B cell (primary cell): ENCODE measurements around the gene CTDSP2. TPM values are rescaled to one million over a fixed set of nuclear protein-coding genes. Genes with fewer than 3 reads are reported as not detected.

ENCODE experiments used
- ATAC-seq: fragments of 200-7000 bp; cut with Tn5 transposase; one replicate; pipeline ENCODE4 v1.10.0; 2021; ENCODE audit warnings: low read depth, mild to moderate bottlenecking, moderate number of reproducible peaks, moderate library complexity
- CTCF ChIA-PET: fragments of 350-600 bp; sonication (Branson Sonifier 250); formaldehyde crosslinking; loops from one replicate; lab custom pipeline; 2021; ENCODE audit warnings: antibody characterized with exemption, inconsistent platforms; lab: Charles Lee
- POLR2A ChIA-PET: fragments of 350-600 bp; sonication (Branson Sonifier 250); formaldehyde crosslinking; loops from one replicate; lab custom pipeline; 2021; ENCODE audit warnings: antibody characterized with exemption; lab: Charles Lee
- DNase-seq: peaks from one replicate; pipeline ENCODE4 v3.0.0; 2013
- H2AFZ ChIP-seq: 2 replicates; pipeline ENCODE4 v1.6.1; 2012; ENCODE audit warnings: mild to moderate bottlenecking, low read depth, low read length; ENCODE audit not compliant: insufficient read depth, poor library complexity, severe bottlenecking
- H3K27ac ChIP-seq, 2 donors: 1 replicate in 1 of 2; 2 replicates in 1 of 2; pipeline ENCODE4 v1.5.1; 2012 to 2013; ENCODE audit warnings: low read length in 2 of 2, mild to moderate bottlenecking in 2 of 2, moderate library complexity in 1 of 2
- H3K27me3 ChIP-seq, 4 experiments: fragments of 200-600 bp in 1 of 4; sonication (generic) in 1 of 4; replicated peaks in 1 of 4; 1 replicate in 2 of 4; 2 replicates in 2 of 4; pipeline versions ENCODE4 v1.6.1 to v1.7.0; 2013 to 2016; ENCODE audit warnings: low read length in 3 of 4, mild to moderate bottlenecking in 2 of 4, mixed read lengths in 1 of 4, moderate library complexity in 1 of 4; ENCODE audit not compliant: insufficient read depth in 4 of 4, control insufficient read depth in 3 of 4; ENCODE audit errors: control extremely low read depth in 1 of 4
- H3K36me3 ChIP-seq, 2 experiments: replicated peaks in 1 of 2; 1 replicate in 1 of 2; 2 replicates in 1 of 2; pipeline versions ENCODE4 v1.6.1 to v1.7.1; 2013; ENCODE audit warnings: low read length in 1 of 2; ENCODE audit not compliant: insufficient read depth in 2 of 2, control insufficient read depth in 1 of 2; ENCODE audit errors: control extremely low read depth in 1 of 2, extremely low read depth in 1 of 2
- H3K4me1 ChIP-seq, 2 donors: fragments of 200-600 bp in 1 of 2; sonication (generic) in 1 of 2; 1 replicate in 1 of 2; 2 replicates in 1 of 2; pipeline versions ENCODE4 v1.5.1 to v1.6.1; 2013 to 2017; ENCODE audit warnings: low read length in 2 of 2; ENCODE audit not compliant: control insufficient read depth in 2 of 2, insufficient read depth in 2 of 2
- H3K4me2 ChIP-seq: replicated peaks from 2 replicates; pipeline ENCODE3; 2012; ENCODE audit warnings: mild to moderate bottlenecking, low read depth, low read length; ENCODE audit not compliant: poor library complexity, severe bottlenecking
- H3K4me3 ChIP-seq, 5 experiments: fragments of 200-600 bp in 1 of 5; sonication (generic) in 1 of 5; 1 replicate in 3 of 5; 2 replicates in 2 of 5; pipeline versions ENCODE4 v1.5.1 to v1.7.0; 2011 to 2016; ENCODE audit warnings: low read length in 4 of 5, mild to moderate bottlenecking in 4 of 5, low read depth in 2 of 5, control low read depth in 1 of 5, moderate library complexity in 1 of 5; ENCODE audit not compliant: insufficient read depth in 1 of 5; ENCODE audit errors: control extremely low read depth in 1 of 5, extremely low read depth in 1 of 5
- H3K79me2 ChIP-seq: fragments of 200-600 bp; sonication (generic); one replicate; pipeline ENCODE4 v1.6.0; 2016; ENCODE audit warnings: low read length; ENCODE audit not compliant: control insufficient read depth, insufficient read depth
- H3K9ac ChIP-seq: fragments of 200-600 bp; sonication (generic); 2 replicates; pipeline ENCODE4 v1.6.1; 2017; ENCODE audit warnings: mild to moderate bottlenecking, low read length, moderate library complexity
- H3K9me3 ChIP-seq, 3 donors: one replicate each; pipeline versions ENCODE4 v1.6.1 to v1.7.1; 2013; ENCODE audit warnings: low read length in 2 of 3; ENCODE audit not compliant: control insufficient read depth in 2 of 3, insufficient read depth in 1 of 3; ENCODE audit errors: control extremely low read depth in 1 of 3
- H4K20me1 ChIP-seq: 2 replicates; pipeline ENCODE4 v1.6.0; 2012; ENCODE audit warnings: mild to moderate bottlenecking, low read length; ENCODE audit not compliant: insufficient read depth, control insufficient read depth, poor library complexity, severe bottlenecking
- H3K27ac Mint-ChIP-seq: one replicate; pipeline ENCODE4 v1.8.0; 2021; ENCODE audit warnings: mixed read lengths
- H3K27me3 Mint-ChIP-seq: one replicate; pipeline ENCODE4 v1.8.0; 2021; ENCODE audit warnings: mixed read lengths
- H3K4me1 Mint-ChIP-seq: one replicate; pipeline ENCODE4 v1.8.0; 2021; ENCODE audit warnings: mixed read lengths
- H3K4me3 Mint-ChIP-seq: one replicate; pipeline ENCODE4 v1.8.0; 2021; ENCODE audit warnings: mixed read lengths
- H3K9me3 Mint-ChIP-seq: one replicate; pipeline ENCODE4 v1.8.0; 2022; ENCODE audit warnings: mixed read lengths; ENCODE audit not compliant: insufficient read depth
- EZH2 ChIP-seq: IDR thresholded peaks from 2 replicates; pipeline ENCODE4 v1.6.1; 2012; ENCODE audit warnings: borderline replicate concordance, low read depth, mild to moderate bottlenecking, moderate library complexity, low read length; ENCODE audit not compliant: insufficient read depth, poor library complexity, severe bottlenecking
- WGBS: methylation state at CpG from one replicate; pipeline ENCODE4 v1.1.5; 2013; ENCODE audit warnings: missing lambda C conversion rate; ENCODE audit not compliant: insufficient coverage; 5-methylcytosine and 5-hydroxymethylcytosine counted together
- intact Hi-C: fragments of 100-400 bp; cut with micrococcal nuclease; formaldehyde crosslinking; loops from one replicate; pipeline ENCODE4 v1.10.0; 2022
- polyA plus RNA-seq: library from polyadenylated mRNA; depleted of rRNA; stranded (reverse); fragments of >200 nt; gene quantifications from 2 replicates; pipeline ENCODE4 v1.2.3, GENCODE V29; 2012
- total RNA-seq, 2 donors: library from RNA; stranded (reverse); fragments of 120-200 nt in 1 of 2; gene quantifications; 1 replicate in 1 of 2; 2 replicates in 1 of 2; pipeline versions ENCODE4 v1.2.3 to v1.2.4, GENCODE V29; 2013 to 2022
- TF ChIP-seq, protein P1 (sequence below): fragments of 200-600 bp; IDR thresholded peaks from one replicate; pipeline ENCODE4 v1.8.0; 2022; ENCODE audit warnings: antibody characterized with exemption, mild to moderate bottlenecking

The CTDSP2 gene
- total and polyA plus RNA-seq, 2 donors (not counting 1 experiment from before 2014, with no cell fraction given): 99.1 to 209 TPM

DNA sequence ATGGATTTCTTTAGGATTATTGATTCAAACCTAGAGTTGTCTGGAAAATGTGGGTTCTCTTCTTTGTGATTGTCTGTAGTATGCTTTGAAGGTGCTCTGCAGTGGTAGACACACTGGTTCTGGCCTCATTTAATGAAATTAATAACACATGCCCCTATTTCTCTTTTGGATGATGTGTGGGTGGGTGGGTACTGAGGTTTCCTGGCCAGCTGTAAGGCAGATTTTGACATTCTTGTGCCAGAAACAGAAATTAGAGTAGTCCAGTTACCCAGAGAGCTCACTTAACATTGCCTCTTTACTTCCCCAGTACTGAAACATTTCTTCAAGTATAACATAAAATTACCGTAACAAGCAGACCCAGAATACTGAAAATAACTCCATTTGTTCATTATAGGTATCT lies 49.5 kb downstream of the CTDSP2 start:
- no peak overlapping the region for H3K27ac Mint-ChIP-seq
- H3K9ac ChIP-seq: no peak overlapping the region
- DNase-seq: no peak
- H4K20me1 ChIP-seq: no peaks in the 10 kb centered on the region
- peaks cover 0 to 53% of the 10 kb centered on the region in 2 experiments for H3K36me3 ChIP-seq
- H3K27me3 ChIP-seq: no peaks in the 10 kb centered on the region
- H3K4me3 ChIP-seq: no peak overlapping the region
- no peak for ATAC-seq
- ChIA-PET CTCF (interaction anchor here (0.8 kb wide), 1 partner anchor 109 kb away, joined by 3 read pairs; no protein-coding TSS in a partner anchor), POLR2A (interaction anchor here (0.6 kb wide), 1 partner anchor 224 kb away, joined by 3 read pairs; no protein-coding TSS in a partner anchor)
- no peak overlapping the region for H2AFZ ChIP-seq
- no peaks in the 10 kb centered on the region for H3K4me1 ChIP-seq
- no CpG with 5 or more reads among the region's 1 CpG for WGBS
- H3K4me3 Mint-ChIP-seq: no peak overlapping the region
- H3K4me2 ChIP-seq: no peak overlapping the region
- H3K9me3 Mint-ChIP-seq: no peaks in the 10 kb centered on the region
- no peaks in the 10 kb centered on the region for H3K9me3 ChIP-seq
- intact Hi-C loops: no loop called here
- H3K4me1 Mint-ChIP-seq: no peaks in the 10 kb centered on the region
- H3K79me2 ChIP-seq: peaks cover 7% of the 10 kb centered on the region
- TF ChIP-seq EZH2: no peak
- TF ChIP-seq, protein P1, sequence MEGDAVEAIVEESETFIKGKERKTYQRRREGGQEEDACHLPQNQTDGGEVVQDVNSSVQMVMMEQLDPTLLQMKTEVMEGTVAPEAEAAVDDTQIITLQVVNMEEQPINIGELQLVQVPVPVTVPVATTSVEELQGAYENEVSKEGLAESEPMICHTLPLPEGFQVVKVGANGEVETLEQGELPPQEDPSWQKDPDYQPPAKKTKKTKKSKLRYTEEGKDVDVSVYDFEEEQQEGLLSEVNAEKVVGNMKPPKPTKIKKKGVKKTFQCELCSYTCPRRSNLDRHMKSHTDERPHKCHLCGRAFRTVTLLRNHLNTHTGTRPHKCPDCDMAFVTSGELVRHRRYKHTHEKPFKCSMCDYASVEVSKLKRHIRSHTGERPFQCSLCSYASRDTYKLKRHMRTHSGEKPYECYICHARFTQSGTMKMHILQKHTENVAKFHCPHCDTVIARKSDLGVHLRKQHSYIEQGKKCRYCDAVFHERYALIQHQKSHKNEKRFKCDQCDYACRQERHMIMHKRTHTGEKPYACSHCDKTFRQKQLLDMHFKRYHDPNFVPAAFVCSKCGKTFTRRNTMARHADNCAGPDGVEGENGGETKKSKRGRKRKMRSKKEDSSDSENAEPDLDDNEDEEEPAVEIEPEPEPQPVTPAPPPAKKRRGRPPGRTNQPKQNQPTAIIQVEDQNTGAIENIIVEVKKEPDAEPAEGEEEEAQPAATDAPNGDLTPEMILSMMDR: no peak
- H3K27ac ChIP-seq: no peak overlapping the region
- H3K27me3 Mint-ChIP-seq: no peaks in the 10 kb centered on the region

DNA sequence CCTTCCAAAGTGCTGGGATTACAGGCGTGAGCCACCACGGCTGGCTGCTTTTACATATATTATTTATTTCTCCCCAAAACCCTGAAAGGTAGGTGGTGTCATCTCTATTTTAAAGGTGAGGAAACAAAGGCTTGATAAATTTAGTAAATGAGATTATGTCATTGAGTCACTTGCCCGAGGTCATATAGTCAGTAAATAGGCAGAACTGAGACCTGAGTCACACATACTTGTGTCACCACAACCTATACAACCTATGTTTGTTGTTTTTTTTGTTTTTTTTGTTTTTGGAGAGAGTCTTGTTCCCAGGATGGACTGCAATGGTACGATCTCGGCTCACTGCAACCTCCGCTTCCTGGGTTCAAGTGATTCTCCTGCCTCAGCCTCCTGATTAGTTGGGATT lies 51.2 kb downstream of the CTDSP2 start:
- H3K9me3 ChIP-seq: no peaks in the 10 kb centered on the region
- ATAC-seq (no peak), DNase-seq (no peak)
- no peaks in the 10 kb centered on the region for H3K27me3 Mint-ChIP-seq
- H3K4me3 ChIP-seq: no peak overlapping the region
- no peaks in the 10 kb centered on the region for H3K27me3 ChIP-seq
- H3K4me3 Mint-ChIP-seq: no peak overlapping the region
- no peaks in the 10 kb centered on the region for H3K4me1 ChIP-seq
- H3K9me3 Mint-ChIP-seq: no peaks in the 10 kb centered on the region
- ChIA-PET CTCF (interaction anchor here (1.6 kb wide), 1 partner anchor 8 kb away, joined by 6 read pairs; no protein-coding TSS in a partner anchor), POLR2A (no interaction called here)
- H3K27ac Mint-ChIP-seq: no peak overlapping the region
- intact Hi-C loops: no loop called here
- no peak overlapping the region for H3K27ac ChIP-seq
- H4K20me1 ChIP-seq: no peaks in the 10 kb centered on the region
- H3K4me1 Mint-ChIP-seq: no peaks in the 10 kb centered on the region
- H3K4me2 ChIP-seq: no peak overlapping the region
- H3K36me3 ChIP-seq: peaks cover 0 to 62% of the 10 kb centered on the region in 2 experiments
- TF ChIP-seq EZH2: no peak
- 92% methylated on average over 3 of the region's 6 CpGs for WGBS
- peaks cover 7% of the 10 kb centered on the region for H3K79me2 ChIP-seq
- H3K9ac ChIP-seq: no peak overlapping the region
- no peak overlapping the region for H2AFZ ChIP-seq
